MM.1S (cell line): ENCODE data around the gene TMC4.

Experiments
- EZH2 ChIP-seq: fragments of 300-600 bp; sonication (generic); optimal IDR thresholded peaks from 2 replicates; pipeline ENCODE3; 2017; ENCODE audit warnings: low read depth, mild to moderate bottlenecking, antibody characterized with exemption, low read length, mixed read lengths
- EZH2phosphoT487 ChIP-seq: fragments of 300-600 bp; sonication (generic); IDR thresholded peaks from 2 replicates; pipeline ENCODE4 v1.6.1; 2018; ENCODE audit warnings: antibody characterized with exemption, low read length
- TF ChIP-seq, protein P1 (sequence below): fragments of 300-600 bp; sonication (generic); IDR thresholded peaks from 2 replicates; pipeline ENCODE4 v1.5.1; 2016; ENCODE audit warnings: antibody characterized with exemption, low read length, mixed read lengths

DNA sequence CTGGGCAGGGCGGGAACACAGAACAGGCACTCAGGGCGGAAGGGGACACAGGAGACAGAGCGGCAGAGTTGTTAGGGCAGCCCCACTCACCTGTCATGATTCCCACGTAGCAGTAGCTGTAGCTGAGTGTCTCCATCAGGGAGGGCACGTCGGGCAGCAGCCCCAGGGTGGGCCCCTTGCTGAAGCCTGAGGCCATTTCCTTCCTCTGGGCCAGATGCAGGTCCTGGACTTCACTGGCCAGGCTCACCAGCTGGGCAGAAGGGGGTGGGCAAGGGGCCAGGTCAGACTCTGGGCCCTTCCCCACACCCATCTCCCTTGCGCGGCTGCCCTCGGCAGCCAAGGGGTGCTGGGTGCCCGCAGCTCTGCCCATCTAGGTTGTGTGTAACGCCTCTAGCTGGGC, 10.5 kb upstream of the TMC4 start:
- no peak for TF ChIP-seq EZH2phosphoT487
- TF ChIP-seq, protein P1, sequence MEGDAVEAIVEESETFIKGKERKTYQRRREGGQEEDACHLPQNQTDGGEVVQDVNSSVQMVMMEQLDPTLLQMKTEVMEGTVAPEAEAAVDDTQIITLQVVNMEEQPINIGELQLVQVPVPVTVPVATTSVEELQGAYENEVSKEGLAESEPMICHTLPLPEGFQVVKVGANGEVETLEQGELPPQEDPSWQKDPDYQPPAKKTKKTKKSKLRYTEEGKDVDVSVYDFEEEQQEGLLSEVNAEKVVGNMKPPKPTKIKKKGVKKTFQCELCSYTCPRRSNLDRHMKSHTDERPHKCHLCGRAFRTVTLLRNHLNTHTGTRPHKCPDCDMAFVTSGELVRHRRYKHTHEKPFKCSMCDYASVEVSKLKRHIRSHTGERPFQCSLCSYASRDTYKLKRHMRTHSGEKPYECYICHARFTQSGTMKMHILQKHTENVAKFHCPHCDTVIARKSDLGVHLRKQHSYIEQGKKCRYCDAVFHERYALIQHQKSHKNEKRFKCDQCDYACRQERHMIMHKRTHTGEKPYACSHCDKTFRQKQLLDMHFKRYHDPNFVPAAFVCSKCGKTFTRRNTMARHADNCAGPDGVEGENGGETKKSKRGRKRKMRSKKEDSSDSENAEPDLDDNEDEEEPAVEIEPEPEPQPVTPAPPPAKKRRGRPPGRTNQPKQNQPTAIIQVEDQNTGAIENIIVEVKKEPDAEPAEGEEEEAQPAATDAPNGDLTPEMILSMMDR, result no peak
- TF ChIP-seq EZH2, result no peak
